Fibroblast of lung (primary cell): ENCODE measurements around the gene PID1.

ENCODE experiments used
- EZH2 ChIP-seq: IDR thresholded peaks from 2 replicates; pipeline ENCODE4 v1.5.1; 2012; ENCODE audit warnings: low read length, control low read depth, mild to moderate bottlenecking; ENCODE audit errors: missing control alignments
- TF ChIP-seq, protein P1 (sequence below), 2 donors: IDR thresholded peaks in 1 of 2; conservative IDR thresholded peaks in 1 of 2; 1 replicate in 1 of 2; 2 replicates in 1 of 2; pipeline ENCODE4 v1.5.1; 2011 to 2012; ENCODE audit warnings: low read length in 2 of 2, control low read depth in 1 of 2, inconsistent platforms in 1 of 2, low read depth in 1 of 2, mild to moderate bottlenecking in 1 of 2

DNA sequence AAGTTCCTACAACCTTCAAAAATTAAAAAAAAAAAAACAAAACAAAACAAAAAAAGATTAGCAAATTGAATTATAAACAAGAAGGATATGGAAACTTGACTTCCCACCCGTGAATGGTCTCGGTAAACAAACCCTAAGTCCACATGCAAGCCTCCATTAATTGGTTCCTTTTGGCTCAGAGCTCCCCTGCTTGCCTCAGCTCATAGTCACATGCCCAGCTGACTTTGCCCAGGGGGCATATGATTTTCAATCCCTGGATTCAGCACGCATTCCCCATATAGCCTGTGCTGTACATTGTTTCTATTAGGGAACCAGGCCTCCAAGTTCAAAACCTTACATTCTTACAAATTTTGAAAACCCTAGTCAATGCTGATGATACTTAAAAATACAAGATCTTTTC, 95.0 kb downstream of the PID1 start:
- TF ChIP-seq, protein P1, sequence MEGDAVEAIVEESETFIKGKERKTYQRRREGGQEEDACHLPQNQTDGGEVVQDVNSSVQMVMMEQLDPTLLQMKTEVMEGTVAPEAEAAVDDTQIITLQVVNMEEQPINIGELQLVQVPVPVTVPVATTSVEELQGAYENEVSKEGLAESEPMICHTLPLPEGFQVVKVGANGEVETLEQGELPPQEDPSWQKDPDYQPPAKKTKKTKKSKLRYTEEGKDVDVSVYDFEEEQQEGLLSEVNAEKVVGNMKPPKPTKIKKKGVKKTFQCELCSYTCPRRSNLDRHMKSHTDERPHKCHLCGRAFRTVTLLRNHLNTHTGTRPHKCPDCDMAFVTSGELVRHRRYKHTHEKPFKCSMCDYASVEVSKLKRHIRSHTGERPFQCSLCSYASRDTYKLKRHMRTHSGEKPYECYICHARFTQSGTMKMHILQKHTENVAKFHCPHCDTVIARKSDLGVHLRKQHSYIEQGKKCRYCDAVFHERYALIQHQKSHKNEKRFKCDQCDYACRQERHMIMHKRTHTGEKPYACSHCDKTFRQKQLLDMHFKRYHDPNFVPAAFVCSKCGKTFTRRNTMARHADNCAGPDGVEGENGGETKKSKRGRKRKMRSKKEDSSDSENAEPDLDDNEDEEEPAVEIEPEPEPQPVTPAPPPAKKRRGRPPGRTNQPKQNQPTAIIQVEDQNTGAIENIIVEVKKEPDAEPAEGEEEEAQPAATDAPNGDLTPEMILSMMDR (conservative IDR thresholded peaks at IDR 0.05 in 1 of 2, IDR thresholded peaks at IDR 0.05 in 1 of 2; ENCODE audit: low read depth in 1 of 2, low read length in 2 of 2): no peak
- TF ChIP-seq EZH2: no peak
